ENCODE data around the gene PTPRN2.
"Not testable (repeated sequence)": the region's sequence is repeated elsewhere in the genome, so short reads cannot be mapped to it uniquely, and the experiment has no call there.

PTPRN2 gene

GRCh38 chr7:158366916-158367633, 220.5 kb downstream of the PTPRN2 start:
- DNase-seq (ENCODE audit: low read depth) = no peak

DNA sequence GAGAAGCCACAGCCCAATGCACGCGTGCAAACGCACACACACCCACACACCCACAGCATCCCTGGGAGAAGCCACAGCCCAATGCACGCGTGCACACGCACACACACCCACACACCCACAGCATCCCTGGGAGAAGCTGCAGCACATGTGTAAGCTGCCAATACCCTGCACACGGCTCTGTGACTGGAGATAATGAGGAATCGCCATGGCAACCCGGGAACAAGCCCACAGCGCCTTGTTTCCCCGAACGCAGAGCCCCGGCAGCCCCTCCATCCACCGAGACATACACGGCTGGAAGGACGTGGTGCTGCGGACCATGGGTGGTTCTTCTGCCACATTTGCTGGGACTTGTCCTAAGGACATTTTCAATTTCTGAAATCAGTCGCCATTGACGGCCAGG, 221.3 kb downstream of the PTPRN2 start:
- no peak for DNase-seq (ENCODE audit: low read depth)

DNA sequence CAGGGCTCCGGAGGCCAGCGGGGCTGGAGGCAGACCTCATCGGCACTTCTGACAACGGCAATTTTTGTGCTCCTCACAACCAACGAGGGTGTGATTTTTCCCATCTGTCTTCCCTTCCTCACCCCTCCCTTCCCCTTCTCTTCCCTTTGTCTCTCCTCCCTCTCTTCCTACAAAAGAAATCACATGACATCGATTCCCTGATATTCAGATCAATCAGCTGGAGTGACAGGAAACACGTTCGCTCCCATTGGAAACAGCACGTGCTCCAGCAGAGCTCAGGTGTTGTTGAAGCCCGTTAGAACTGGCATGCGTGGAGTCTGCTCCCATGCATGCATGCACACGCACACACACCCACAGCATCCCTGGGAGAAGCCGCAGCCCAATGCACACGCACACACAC, 222.4 kb downstream of the PTPRN2 start:
- DNase-seq (ENCODE audit: low read depth) = no peak

DNA sequence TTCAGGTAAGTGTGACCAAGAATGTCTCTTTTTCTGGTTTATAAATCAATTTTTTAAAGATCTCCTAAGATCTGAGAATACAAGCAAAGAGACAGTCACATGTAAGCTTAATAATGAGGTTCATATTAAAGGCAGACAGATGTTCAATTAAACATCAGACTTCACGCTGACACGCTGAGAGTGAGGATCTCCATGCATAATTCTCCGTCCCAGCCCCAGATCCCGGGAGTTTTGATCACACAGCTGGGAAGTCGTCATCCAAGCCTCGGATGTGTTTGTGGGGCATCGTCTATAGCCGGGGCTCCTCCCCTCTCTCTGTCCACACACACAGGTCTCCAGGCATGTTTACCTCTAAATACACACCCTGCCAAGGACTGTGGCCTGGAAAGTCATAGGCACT, 223.2 kb downstream of the PTPRN2 start:
- no peak for DNase-seq (ENCODE audit: low read depth)

DNA sequence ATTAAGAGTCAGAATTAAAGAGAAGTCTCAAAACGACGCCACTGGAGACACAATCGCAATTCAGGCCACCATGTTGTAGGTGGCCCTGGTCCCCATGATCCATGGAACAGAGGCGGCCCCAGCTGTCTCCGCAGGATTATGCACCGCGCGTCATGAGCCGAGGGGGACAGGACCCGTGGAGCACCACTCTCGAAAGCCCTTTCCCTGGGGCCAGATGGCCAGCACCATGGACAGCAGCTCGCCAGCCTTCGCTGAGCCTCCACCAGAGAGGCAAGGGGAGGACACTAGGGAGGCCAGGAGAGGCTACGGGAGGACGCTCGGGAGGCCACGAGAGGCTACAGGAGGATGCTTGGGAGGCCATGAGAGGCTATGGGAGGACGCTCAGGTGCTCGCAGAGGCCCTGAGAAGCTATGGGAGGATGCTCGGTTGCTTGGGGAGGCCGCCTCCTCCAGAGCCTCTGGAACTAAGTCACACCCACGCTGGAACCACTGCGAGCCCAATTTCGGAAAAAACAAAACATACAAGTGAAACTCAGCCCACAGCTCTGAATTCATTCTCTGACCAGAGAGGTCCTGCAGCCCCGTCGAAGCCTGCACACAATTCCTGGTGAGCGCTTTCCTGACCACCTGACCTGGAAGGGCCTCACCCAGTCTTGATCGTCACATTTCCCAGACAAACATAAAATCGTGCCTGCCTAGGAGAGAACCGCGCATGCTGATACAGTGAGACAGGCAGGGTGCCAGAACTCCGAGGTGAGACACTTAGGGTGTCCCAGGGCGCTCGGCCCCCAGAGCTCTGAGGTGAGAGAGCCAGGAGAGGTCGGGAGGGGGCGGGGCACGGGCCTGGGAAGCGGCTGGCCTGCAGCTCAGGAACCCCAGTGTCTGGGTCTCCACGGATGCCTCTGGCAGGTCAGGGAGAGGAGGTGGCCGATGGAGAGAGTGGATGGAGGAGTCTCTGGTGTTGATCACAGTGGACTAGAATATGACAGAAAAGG, 224.4 kb downstream of the PTPRN2 start:
- no peak for DNase-seq (ENCODE audit: low read depth)

DNA sequence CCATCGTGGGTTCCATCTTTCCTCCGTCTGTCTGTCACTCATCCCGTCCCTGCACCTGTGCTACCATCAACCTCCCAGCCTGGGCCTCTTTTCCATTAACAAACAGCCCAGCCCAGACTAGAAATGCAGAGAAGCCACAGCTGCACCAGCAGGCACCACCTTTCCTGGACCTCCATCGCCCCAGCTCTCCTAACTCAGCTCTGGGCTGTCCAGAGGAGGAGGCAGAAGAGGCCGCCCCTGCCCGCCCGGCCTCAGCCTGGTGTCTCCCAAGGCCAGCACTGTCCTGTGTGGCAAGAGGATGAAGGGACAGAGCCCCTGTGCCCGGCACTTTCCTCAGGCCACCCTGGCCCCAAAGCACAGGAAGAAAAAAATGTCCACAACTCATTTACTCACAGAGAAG, 225.6 kb downstream of the PTPRN2 start:
- no peak for DNase-seq (ENCODE audit: low read depth)

DNA sequence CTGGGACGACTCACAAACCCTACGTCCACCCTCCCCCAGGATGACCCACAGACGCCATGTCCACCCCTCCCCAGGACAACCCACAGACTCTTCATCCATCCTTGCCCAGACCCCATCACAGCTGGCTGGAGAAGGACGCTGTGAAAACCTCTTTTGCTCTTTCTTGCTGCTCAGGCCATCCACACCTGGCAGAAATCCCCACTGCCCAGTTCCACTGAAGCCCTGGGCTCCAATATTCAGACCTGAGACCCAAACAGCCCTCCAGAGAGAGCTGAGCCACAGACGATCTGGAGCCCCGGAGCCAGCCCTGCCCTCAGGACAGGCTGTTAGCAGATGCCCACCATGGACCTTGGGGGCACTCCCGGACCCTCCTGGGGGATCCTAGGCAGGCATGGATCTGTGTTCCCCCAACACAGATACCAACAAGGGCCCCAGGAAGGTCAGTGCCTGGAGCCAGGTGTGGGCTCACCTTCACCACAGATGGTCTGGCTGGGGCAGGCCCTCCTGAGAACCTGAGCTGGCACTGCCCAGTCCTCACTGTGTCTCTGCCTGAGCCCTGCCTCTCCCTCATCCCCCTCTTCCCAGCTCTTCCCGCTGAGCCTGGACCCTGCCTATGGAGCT, 226.2 kb downstream of the PTPRN2 start:
- DNase-seq (ENCODE audit: low read depth) = no peak

GRCh38 chr7:158358926-158359645, 228.5 kb downstream of the PTPRN2 start:
- DNase-seq (ENCODE audit: low read depth) = no peak

DNA sequence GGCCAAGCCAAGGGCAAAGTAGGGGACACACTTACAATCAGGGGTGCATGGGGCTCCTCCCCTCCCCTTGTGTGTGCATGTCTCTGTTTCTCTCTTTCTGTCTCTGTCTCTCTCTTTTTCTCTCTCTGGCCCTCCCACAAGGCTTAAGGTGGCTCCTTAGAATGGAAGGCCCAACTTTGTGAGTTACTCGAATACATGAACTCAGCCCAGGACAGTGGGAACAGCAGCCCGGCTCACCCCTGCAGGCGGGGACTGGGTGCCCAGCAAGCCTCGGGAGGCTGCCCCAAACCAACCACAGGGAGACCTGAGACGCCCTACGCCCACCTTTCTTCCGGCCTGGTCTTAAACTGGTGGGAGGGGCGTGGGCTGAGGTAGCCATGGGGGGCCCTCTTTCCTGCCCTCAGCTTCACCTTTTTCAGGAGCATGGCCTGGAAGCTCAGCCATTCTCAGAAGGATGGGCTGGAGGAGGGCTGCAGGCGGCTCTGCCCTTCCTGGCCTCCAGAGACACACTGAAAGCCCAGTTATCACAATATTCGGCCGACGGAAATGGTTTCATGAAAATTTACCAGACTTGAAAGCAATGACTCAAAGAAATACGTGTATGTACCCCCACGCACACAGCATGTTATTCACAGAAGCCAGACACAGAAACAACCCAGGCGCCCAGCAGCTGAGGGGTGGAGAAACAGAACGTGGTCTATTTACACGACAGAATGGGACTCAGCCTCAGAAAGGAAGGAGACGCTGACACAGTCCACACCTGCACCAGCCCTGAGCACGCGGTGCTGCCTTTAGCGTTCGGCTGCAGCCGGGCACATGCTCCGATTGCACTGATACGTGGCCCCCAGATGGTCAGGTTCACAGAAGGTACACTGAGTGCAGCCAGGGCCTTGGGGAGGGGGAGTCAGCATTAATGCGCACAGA, 229.5 kb downstream of the PTPRN2 start:
- no peak for DNase-seq (ENCODE audit: low read depth)

DNA sequence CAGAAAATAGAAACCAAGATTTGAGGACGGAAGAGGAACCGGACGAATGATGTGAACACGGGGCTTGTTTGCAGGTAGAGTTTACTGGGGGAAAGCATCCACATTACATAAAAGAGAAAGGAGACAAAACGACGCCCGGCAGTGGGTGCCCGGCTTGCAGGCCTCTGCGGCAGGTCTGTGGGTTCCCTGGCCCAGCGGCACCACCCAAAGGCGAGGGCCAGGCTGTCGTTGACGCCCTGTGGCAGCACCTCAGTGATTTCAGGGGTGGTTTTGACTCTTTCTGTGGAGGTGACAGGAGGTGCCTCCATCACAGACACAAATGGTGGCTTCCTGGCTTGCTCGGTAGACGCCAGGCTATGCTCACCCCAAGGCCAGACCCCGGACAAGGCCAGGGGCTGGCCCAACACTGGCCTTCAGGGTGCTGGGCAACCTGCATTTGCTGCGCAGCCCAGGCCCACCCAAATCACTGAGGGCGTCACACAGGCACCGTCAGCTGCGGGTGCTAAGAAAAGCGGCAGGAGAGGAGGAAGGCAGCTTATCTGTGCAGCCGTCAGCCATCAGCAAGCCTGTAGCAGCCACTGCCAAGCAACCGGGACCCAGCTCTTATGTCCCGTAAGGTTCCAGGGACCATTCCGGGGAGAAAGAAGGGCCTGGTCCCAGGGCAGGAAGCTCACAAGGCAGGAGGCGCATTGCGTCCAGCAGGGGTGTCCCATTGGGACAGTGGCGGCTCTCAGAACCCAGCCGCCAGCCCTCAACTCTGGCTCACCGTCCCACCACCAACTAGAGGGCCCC, 230.3 kb downstream of the PTPRN2 start:
- DNase-seq (ENCODE audit: low read depth) = no peak

GRCh38 chr7:158356454-158356853, 231.2 kb downstream of the PTPRN2 start:
- no peak for DNase-seq (ENCODE audit: low read depth)

DNA sequence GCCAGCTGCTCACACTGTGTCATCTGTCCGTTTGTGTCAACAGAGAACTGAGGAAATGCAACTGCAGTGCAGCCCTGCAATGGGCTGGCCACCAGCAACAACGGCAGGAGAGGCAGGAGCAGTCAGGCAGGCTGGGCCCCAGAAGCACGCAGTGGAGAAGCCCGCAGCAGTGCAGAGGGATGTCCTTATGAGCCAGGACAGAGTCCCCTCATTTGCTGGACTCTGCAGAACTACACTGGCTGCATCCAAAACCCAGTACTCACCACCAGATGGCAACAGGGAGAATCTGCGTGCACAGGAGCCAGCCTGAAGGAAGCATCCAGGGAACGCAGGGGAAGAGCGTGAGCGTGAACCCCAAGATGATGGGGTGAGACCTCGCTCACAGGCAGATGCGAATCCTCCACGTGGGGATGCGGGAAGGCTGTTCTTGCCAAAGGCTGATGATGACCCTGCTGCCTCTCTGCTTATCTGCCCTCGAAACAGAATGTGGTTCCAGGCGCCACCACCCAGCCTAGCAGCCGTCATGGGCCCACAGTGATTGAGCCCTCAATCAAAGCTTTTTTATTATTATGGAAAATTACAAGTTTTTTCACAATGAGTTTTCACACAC, 232.1 kb downstream of the PTPRN2 start:
- peak; percentile 12 for DNase-seq (ENCODE audit: low read depth)

DNA sequence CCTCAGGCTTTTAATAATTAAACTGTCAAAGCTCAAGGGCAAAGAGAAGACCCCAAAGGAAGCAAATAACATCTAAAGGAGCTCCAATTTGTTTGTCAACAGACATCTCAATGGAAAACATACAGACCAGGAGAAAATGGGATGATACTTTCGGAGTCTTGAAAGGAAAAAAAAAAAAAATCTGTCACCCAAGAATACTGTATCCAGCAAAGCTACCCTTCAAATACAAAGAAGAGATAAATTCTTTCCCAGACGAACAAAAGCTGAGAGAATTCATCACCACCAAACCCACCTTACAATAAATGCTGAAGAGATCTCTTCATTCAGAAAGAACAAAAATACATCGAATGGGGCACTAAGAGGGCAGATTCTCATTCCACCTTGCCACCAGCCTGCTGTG, 232.8 kb downstream of the PTPRN2 start:
- DNase-seq (ENCODE audit: low read depth) = no peak

DNA sequence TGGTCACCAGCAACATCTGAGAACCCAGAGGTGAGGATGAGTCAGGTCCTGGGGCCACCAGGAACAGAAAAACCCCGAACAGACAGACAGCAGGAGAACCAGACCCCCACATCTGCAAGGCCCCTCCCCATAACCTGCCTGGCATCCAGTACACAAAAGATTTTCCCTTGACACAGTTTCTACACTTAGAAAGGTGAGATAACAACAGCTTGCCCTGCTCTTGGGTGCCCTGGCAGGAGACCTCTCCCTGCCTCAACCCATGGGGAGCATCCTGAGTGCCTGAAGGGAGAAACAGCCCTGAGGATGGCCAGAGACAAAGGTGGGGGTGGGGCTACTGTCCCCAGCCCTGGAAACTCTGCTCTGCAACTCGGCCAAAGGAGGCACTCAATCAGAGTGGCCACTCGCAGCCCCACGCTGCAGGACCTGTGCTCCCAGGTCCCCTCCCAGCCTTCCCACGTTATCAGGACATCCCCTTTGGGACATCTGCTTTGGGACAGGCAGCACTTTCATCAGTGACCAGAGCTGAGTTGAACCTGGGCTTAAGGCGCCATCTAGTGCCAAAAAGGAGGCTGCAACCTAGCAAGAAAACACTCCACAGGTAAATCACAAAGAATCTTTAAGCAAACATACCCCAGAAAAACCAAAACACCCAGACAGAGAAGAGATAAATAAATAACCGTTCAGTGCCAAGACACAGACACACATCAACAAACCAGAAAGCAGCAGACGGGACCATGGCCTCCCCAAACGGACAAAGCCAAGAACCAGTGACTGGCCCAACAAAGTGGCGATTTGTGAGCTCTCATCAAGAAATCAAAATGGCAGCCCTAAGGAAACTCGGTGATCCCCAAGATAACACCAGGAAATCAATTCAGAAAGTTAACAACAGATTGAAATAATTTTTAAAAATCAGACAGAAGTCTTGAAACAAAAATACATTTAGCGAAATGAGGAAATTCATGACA, 233.7 kb downstream of the PTPRN2 start:
- DNase-seq (ENCODE audit: low read depth) = peak; percentile 25

DNA sequence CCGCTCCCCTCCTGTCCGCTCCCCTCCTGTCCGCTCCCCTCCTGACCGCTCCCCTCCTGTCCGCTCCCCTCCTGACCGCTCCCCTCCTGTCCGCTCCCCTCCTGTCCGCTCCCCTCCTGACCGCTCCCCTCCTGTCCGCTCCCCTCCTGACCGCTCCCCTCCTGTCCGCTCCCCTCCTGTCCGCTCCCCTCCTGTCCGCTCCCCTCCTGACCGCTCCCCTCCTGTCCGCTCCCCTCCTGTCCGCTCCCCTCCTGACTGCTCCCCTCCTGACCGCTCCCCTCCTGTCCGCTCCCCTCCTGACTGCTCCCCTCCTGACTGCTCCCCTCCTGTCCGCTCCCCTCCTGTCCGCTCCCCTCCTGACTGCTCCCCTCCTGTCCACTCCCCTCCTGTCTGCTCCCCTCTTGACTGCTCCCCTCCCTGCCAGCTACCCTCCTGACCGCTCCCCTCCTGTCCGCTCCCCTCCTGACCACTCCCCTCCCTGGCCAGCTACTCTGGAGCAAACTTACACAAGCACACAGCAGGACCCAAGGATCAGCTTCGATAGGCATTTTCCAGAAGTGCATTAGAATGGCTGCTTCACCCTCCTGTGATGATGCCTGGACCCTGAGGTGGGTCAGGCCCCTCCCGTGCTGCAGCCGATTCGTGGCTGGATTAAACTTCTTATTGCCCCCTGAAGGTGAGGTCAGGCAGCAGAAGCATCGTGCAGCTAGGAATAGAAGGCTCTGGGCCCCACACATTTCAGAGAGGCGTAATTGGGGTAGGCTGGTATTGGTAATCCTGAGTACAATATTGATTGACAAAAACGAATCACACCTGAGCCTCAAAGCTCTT, 235.5 kb downstream of the PTPRN2 start:
- DNase-seq (ENCODE audit: low read depth) = not testable (repeated sequence)

DNA sequence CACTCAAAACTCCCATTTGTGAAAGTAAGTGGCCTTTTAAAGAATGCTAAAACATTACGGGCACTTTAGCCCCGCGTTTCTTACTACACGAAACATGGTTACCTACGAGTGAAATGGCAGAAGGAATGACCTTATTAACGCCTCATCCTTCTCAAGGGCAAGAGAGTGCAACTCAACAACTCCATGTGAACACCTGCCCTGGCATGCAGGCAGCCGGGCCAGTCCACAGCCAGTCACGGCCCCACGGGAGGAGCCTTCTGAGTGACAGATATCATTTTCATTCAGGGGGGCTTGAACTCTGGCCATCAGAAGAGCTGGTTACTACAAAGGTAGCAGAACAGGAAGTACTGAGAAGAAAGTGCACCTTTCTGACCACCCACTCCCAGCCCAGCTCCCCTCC, 236.1 kb downstream of the PTPRN2 start:
- no peak for DNase-seq (ENCODE audit: low read depth)

DNA sequence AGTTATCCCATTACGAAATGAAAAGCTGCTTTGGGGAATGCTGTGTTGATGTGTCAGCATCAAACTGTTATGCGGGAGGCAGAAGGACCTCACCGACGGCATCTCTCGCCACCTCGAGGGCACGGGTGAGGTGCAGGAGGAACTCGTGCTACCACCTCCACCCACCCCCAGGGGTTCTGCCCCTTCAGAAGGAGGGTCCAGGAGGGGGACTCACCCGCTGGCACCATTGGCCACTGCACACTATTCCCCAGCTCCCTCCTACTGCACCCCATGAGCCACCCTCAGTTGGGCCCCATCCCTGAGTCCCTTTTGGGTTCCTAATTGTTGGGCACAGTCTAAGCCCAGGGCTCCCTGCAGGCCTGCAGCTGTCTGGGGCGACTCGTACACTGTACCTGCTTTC, 236.6 kb downstream of the PTPRN2 start:
- no peak for DNase-seq (ENCODE audit: low read depth)
